ENCODE measurements around the gene MRGPRE.

MRGPRE gene

DNA sequence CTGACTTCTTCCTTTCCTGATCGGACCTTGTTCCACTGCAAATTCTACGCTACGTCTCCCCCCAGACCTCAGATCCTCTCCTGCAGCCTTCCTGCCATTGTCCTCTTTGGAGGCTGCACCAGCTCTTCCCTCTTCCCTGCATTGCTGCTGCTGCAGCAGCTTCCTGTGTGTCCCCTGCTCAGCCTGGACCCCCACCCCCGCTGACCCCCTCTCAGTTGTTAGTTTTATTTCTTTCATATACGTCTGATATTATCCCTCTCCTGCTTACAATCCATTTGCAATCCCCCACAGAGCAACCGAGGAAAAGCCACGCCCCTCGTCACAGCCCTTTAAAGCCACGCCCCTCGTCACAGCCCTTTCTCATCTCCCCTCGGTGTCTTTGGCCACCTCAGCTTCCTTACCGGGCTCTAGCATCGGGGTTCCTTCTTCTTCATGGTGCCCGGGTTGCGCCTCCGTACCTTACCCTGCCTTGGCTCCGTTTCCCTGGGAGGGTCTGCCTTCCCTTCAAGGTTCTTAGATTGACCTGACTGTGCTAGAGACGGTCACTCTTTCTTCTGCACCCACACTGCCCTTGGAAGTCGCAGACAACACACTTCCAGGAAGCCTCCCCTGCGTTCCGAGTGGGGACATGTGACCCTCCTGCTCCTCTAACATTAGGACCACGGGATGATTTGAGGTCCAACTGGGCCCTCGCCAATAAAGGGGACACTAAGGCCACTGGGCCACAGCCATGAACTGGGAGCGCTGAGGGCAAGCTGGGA, 18.4 kb downstream of the MRGPRE start:
- no peak for DNase-seq (ENCODE audit: low spot score)

DNA sequence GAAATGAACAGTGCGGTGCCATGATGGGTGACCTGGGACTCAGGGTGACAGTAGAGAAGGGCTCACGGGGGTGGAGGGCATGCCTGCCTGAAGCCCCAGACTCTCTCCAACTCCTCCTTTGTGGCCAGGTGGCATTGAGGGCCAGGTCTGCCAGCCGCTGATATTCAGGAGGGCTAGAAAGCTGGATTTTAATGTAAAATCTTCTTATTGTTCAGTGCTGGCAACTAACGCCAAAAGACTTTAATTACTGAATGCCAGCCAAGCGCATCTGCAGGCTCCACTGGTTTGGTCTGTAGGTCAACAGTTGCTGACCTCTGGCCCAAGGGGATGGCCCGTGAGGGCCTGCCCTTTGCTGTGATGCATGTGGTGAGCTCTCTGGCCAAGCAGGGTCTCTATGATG, 23.9 kb downstream of the MRGPRE start:
- no peak for DNase-seq (ENCODE audit: low spot score)

DNA sequence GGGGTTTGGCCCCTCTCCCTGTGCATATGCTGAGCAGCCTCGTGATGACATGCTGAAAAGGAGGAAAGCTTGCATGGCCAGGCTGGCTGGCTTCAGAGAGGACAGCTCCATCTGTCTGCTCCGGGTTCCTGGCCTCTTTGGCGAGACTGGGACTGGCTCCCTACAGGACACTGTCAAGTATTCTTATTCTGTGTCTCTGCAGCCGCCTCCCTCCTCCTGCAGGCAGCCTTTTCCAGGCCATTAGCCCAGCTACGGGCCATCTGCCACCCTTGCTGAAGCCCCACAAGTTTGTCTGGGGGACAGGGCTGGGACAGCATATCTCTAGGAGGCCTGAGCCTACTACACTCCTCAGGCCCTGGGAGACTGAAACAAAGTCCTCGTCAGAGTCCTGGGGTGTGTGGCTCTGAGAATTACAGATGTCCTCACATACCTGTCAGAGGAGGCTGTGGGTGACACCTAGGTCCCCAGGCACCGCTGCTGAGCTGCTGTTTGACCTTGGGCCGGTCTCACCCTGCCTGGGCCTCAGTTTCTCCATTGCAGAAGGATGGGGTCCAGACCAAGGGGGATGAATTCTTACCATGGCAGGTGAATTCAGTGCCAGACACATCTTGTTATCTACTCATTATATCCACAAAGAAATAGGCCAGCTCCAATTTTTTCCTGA, 24.6 kb downstream of the MRGPRE start:
- no peak for DNase-seq (ENCODE audit: low spot score)

DNA sequence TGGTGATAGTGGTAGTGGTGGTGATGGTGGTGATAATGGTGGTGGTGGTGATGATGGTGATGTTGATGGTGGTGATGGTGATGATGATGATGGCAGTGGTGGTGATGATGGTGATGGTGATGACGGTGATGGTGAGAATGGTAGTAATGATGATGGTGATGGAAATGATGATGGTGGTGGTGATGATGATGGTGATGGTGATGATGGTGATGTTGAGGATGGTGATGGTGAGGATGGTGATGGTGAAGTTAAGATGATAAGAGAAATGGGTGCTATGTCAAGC, 25.4 kb downstream of the MRGPRE start:
- no peak for DNase-seq (ENCODE audit: low spot score)

DNA sequence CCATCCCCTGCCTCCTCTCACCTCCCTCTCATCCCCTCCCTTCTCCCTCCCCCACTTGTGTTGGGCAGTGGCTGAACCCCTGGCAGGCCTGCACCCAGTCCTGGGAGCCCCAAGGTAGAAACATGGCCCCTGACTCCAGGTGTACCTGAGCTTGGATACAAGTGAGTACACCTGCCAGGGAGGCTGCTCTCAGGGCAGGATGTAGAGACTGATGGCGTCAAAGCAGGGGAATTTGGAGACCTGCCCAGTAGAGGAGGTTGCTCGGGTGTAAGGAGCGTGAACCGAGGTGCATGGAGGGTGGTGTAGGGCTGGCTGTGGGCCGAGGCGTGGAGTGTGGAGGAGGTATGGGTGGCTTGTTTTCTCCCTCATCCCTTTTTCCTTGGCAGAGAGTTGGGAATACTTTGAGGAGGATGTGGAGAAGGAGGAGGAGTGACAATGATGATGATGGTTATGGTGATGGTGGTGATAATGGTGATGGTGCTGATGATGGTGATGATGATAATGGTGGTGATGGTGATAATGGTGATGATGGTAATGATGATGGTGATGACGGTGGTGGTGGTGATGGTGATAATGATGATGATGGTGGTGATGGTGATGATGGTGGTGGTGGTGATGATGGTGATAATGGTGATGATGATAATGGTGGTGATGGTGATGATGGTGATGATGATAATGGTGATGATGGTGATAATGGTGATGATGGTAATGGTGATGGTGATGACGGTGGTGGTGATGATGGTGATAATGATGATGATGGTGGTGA, 25.9 kb downstream of the MRGPRE start:
- no peak for DNase-seq (ENCODE audit: low spot score)

DNA sequence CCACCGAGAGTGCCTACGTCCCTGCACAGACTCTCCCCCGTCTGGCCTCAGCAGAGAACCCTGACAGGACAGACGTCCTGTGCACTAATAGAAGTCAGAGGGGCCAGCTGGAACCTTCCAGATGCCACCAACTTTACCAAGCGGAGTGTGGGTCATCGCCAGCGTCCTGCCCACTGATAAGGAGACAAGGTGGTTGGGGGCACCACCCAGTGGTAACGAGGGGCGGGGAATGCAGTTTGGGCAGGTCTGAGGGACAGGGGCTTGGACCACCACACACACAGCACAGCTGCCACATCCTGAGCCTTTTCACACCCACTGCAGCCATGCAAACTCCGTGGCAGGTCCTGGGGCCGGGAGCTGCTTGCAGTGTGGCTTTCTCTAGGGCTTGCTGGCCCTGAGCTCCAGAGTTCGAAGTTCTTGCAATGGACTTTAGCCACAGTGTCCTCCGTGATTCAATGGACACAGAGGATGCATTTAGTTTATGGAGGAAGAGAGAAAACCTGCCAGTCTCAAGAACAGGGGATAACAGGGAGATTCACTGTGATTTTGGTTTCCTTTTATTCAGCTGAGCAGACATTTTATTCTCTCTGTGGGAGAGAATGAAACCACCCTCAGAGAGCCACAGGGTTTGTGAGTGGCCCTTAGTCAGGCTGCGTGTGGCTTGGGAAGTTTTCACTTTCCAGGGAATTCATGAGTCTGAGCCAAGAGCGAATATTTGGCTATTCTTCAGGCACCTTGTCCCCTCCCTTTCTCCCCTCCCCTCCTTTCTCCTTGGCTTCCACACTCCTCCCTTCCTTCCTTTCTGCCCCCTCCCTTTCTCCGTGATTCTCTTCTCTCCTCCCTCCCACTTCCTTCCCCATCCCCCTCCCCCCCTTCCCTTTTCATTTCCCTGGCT, 26.7 kb downstream of the MRGPRE start:
- no peak for DNase-seq (ENCODE audit: low spot score)

DNA sequence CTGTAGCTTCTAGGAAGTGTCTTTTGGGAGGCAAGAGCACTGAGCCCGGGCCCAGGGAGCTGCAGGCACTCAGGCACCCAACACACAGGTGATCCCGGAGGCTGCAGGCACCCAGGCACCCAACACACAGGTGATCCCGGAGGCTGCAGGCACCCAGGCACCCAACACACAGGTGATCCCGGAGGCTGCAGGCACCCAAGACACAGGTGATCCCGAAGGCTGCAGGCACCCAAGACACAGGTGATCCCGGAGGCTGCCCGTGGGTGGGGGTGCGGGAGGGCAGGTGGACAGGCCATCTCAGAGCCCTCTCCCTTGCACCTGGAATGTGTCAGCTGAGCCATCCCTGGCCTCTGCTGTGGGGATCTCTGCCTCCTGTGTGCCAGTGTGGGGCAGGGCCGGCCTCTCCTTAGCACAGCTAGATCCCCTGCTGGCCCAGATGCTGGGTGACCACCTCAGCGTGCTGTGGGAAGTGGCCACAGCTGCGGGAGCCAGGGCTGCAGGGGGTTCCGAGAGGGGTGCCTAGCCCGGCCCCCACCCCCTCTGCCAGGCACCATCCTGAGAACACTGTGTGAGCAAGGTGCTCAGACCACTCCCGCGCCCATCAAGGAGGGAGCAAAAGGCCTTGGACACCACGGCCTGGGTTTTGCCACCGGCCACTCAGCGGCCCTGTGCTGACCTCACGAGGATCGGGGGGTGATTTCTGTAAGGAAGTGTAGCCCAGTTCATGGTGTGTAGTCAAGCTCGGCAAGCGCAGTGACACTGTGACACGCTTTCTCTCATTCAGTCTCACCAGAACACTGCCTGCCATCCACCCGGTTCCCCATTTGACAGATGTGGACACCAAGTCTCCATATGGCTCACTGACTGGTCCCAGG, 27.8 kb downstream of the MRGPRE start:
- DNase-seq (ENCODE audit: low spot score): no peak

DNA sequence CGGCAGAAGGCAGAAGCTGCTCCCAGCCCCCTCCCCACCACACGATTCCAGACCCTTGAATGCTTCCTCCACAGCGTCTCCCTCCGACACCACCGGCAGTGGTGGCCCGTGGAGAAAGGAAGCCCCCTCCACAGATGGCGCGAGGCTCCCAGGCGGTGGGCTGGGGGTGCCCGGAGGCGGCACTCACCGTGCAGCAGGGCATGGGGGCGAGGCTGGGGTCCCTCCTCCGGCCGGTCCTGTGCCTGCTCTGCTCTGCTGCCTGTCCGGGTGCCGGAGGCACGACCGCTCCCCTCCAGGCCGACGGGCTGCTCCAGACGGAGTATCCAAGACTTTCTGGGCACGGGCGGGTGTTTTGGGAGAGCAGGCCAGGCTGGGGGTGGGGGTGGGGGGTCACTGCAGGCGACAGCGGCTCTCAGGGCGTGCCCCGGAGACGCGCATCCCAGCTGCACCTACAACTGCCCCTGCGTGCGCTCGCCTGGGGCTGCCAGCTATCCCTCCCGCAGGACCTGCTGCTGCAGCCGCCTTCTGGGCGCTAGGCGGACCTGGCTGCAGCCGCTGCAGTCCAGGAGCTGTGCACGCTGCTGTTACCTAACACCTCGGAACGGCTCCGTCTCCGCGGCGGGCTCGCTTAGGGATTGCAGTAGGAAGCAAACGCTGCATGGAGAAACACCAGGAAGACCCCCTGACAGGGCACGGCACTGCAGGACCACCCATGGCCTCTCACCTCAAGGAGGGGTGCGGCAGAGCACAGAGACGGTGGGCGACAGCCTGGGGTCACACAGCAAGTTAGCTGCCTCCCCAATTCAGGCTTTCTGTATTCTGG, 28.8 kb downstream of the MRGPRE start:
- DNase-seq (ENCODE audit: low spot score): no peak

DNA sequence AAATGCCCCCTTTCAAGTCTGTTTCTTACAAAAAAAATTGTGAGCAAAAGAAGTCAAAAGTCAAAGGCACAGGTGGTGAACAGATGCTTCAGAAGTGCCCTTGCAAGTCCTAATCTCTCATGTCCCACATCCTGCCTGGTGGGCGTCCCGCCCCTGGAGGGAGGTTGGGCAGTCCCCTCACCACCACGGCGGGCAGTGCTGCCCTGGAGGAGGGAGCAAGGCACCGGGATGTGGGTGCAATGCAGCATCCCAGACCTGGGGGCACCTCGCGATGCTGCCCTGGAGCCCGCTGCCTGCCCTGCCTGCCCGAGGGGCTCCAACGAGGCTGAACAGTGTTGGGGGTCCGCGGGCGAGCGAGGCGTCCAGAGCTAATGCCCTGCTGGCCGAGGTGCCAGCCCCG, 29.5 kb downstream of the MRGPRE start:
- no peak for DNase-seq (ENCODE audit: low spot score)

DNA sequence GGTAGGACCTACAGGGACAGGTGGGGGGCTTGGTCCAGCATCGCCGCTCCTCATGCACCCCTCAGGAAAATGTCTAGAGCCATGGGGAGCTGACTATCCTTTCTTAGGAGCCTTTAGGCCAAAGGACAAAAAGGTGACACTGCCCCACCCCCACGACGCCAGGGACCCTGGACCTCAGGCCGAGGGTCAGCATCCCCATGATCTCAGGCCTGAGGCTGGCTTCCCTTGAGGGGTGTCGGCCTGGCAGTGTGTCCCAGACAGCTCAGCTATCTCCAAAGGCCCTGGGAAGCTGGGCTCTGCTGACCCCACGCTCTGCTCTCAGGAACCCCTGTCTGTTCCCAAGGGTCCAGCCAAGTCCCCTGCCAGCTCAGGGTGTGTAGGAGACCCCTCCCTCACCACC, 29.9 kb downstream of the MRGPRE start:
- DNase-seq (ENCODE audit: low spot score): no peak

DNA sequence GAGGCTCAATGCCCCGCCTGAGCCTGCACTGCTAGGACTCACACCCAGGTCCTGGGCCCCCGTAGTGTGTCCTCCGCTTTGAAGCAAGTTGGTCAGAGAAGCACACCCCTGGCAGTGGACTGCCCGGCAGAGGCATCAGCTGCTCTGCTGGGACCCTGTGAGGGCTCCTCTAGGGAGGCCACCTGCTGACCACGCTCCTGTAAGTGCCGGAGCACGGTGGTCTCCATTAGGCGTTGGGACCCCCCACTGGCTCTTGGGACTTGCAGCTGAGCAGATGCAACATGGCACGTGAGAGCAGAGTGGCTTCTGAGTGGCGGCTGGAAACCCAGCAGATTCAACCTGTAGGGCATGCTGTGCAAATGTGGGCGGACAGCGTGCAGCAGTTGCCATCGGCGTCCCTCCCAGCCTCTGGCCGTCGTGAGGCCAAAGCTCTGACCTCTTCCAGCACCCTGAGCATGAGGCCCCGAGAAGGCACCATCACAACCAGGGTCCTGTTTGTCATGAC, 30.5 kb downstream of the MRGPRE start:
- no peak for DNase-seq (ENCODE audit: low spot score)

DNA sequence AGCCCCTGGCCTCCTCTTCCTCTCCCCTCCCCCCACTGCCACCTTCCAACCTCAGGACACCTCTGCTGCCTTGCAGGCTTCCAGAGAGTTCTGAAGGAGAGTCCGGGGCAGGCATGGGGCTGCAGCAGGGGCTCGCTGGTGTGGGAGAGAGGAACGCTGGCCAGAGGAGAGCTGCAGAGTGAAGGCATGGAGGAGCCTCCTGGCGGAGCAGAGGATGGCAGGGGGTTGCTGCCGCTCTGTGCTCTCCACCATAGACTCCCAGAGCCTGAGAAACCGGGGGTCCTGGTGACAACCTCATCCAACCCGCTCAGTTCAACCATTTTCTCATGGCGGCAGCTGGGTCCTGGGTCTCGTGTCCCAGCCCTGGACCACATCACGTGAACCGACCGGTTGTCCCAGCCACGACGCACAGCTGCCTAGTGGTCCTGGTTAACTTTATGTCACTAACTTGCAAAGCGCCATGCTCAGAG, 31.1 kb downstream of the MRGPRE start:
- no peak for DNase-seq (ENCODE audit: low spot score)

DNA sequence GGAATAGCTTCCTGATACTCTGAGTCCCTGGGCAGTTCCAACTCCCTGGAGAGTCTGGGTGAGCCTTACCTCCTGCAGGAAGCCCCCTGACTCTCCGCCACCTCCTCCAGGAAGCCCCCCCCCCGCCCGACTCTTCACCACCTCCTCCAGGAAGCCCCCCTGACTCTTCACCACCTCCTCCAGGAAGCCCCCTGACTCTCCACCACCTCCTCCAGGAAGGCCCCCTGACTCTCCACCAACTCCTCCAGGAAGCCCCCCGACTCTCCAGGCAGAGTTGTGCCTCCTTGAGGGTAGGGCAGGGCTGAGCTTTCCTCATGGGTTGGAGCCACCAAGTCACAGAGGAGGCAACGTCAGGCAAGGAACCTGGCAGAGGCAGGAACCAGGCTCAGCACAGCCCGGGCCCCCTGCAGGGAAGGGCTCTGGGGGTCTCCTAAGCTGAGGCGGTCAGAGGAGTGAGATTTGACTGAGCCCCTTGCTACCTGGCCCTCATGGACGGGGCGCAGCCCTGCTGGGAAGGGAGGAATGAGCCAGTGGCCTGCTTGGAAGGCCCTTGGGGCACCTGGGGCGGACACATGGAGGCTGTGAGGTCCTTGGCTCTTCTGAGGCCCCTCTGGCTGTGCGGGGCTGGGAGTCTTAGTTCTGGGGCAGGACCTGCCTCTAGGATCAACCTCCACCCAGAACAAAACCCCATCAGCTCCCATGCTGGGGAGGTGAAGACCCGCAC, 31.7 kb downstream of the MRGPRE start:
- DNase-seq (ENCODE audit: low spot score): no peak

DNA sequence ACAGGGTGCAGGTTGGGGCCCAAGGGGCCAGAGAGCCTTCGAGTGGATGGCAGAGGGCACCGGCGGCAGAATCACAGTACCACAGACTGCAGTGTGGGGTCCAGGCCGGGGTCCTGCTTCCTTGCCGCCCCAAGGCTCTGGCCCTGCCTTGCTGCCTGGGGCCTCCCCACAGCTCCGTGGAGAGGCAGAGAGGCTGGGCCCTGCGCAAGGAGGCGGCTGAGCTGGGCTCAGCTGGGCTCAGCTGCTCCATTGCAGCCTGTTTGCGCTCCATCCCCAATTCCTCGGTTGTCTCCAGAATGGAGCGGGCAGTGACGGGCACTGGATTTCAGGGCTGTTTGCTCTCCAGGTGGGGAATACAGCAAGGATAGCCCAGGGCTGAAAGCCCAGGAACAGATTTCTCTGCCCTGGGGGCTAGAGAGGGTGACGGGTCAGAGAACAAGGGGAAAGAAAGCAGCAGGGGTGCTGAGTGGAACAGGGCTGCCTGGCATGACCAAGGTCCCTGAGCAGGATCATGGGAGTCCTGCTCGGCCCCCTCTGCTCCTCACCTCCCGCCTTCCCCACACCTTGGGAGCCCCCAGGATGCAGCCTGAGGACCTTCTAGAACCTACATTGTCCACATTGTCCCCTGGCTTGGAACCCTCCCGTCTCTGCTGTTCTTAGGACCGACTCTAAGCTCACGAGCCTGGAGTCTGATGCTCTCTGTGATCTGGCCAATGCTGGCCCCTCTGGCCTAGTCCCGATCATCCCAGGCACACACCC, 32.5 kb downstream of the MRGPRE start:
- no peak for DNase-seq (ENCODE audit: low spot score)

DNA sequence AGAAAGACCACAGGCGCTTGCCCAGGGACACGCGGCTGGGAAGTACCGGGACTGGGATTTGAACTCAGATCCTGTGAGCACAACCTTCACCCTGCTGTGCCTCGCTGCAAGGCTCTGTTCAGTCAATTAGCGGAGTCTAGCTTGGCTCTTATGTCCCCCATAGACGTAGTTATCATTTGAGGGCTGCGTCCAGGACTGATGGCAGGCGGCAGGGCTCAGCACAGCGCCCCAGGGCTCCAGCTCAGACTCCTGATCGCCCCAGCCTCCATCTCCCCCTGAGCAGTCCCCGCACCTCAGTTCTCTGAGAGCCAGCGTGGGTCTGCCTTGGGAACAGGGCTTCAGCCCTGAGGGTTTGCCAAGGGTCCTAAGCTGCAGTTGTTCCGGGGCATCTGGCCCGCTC, 33.4 kb downstream of the MRGPRE start:
- DNase-seq (ENCODE audit: low spot score): no peak

DNA sequence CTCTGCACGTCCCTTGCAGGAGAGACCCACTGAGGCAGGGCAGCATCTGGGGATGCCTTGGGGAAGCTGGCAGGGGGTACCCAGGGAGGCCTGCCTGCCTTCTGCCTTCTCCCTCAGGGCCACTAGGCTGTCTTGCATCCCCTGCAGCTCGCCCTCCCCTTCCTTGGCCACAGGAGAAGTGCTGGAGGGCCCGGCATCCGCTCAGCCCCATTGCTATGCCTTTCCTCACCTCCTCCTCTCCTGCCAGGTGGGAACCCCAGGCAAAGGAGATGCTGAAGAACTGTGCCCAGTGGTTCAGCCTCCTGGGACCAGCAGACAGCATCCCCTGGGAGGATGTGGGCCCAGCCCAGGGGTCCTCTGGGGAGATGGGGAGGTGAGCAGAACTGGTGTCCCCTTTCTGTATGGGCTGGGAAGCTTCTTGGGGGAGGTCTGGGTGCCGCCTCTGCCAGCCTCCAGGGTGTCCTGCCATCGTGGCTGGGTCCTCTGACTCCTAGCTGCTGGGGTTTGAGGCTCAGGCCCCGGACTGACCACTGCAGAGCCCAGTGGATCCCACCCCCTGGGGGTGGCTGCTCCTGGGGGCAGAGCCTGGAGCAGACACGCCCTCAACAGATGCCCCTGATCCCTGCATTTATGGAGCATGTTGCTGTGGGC, 34.2 kb downstream of the MRGPRE start:
- no peak for DNase-seq (ENCODE audit: low spot score)

DNA sequence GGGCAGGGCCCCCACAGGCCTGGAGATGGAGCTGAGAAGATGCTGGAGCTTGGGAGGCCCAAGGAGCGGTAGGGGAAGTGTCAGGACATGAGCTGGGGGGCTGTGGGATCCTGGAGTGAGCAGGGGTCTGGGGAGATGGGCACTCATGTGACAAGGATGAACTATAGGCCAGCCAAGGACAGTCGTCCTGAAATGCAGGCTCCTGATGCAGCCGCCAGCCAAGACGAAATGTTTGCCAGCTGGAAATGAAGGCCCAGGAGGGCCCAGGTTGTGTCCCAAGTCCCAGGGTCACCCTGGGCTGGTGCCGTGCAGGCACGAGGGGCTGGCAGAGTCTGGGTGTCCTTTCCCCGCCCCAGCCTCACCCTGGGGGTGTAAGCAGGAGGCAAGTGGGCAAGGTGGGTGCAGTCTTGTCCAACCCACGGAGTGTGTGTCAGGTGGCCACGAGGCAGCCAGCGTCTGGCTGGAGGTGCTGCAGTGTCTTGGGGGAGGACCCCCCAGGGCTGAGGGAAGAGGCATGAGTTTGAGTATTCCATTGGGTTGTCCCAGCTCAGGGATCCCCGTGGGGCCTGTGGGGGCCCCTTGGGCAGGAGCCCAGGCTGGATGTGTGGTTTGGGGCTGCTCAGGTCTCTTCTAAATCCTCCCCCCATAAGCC, 35.0 kb downstream of the MRGPRE start:
- DNase-seq (ENCODE audit: low spot score): no peak
